Activated T-cell treated with anti-CD3 and anti-CD28 coated beads, Interleukin-2, amount 50 U/mL, for 72 hours (primary cell): ENCODE data around the gene CTSA. TPM values are rescaled to one million over a fixed set of nuclear protein-coding genes. Genes with fewer than 3 reads are reported as not detected.
"Not testable (repeated sequence)": the region's sequence is repeated elsewhere in the genome, so short reads cannot be mapped to it uniquely, and the experiment has no call there.

Source experiments
- ATAC-seq, 2 donors: fragments of 150-1000 bp; cut with Tn5 transposase; replicated peaks in 1 of 2; 2 replicates each; pipeline ENCODE4 v1.10.0; 2021; ENCODE audit warnings: moderate library complexity in 2 of 2, mild to moderate bottlenecking in 1 of 2
- DNase-seq, 2 donors: peaks; one replicate each; pipeline ENCODE4 v3.0.0; 2021 to 2022; ENCODE audit warnings: mixed read lengths in 1 of 2
- H3K27ac Mint-ChIP-seq: one replicate; pipeline ENCODE4 v1.8.0; 2022; ENCODE audit warnings: mild to moderate bottlenecking, moderate library complexity, mixed read lengths
- H3K27me3 Mint-ChIP-seq: one replicate; pipeline ENCODE4 v1.8.0; 2022; ENCODE audit warnings: low read depth, mixed read lengths
- H3K36me3 Mint-ChIP-seq, 2 donors: one replicate each; pipeline ENCODE4 v1.8.0; 2022; ENCODE audit warnings: mixed read lengths in 2 of 2, mild to moderate bottlenecking in 1 of 2; ENCODE audit not compliant: insufficient read depth in 2 of 2
- H3K4me1 Mint-ChIP-seq: one replicate; pipeline ENCODE4 v1.8.0; 2022; ENCODE audit warnings: low read depth, mixed read lengths
- H3K4me3 Mint-ChIP-seq, 2 donors: one replicate each; pipeline ENCODE4 v1.8.0; 2022; ENCODE audit warnings: mild to moderate bottlenecking in 2 of 2, mixed read lengths in 2 of 2, moderate library complexity in 2 of 2
- H3K9me3 Mint-ChIP-seq, 2 donors: one replicate each; pipeline ENCODE4 v1.8.0; 2022; ENCODE audit warnings: mixed read lengths in 2 of 2
- total RNA-seq, 2 donors: library from RNA; stranded (reverse); gene quantifications; one replicate each; pipeline ENCODE4 v1.2.3, GENCODE V29; 2022

CTSA gene
- total RNA-seq, 2 donors from 2014 or later: 37.0 to 59.1 TPM

DNA sequence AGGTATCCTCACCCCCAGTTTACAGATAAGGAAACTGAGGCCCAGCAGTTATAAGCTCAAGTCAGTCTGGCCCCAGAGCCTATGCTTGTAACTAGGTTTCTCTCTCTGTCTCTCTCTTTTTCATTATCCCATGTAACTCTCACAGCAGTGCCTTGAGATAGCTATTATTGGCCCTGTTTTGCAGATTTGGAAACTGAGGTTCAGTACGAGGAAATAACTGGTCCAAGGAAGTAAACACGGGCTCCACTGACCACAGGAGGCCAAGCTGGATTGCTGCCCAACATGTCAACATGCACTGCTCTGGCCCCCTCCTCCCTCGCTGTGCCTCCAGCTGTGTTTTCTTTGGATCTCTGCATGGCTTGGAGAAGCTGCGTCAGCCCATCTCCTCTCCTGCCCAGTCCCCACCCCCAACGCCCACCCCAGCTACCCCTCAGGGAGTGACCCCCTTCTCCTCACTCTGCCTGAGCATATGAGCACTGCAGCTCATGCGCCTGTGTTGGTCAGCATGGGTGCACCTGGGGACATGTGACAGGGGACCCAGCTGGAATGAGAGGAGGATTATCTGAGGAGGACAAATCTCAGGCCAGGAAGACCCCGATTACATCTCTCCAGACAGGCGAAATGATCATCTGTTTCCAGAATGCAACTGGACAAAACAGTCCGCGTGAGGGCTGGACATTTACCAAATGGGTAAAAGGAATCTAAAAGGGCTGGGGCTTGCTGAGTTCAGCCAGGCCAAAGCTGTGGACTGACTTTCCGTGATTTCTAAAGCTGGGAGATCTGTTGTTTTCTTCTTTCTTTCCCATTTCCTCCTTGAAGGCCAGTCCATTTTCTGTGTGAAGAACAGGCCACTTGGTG, 28.6 kb downstream of the CTSA start:
- peaks cover 19% of the 10 kb centered on the region for H3K27me3 Mint-ChIP-seq
- H3K36me3 Mint-ChIP-seq: no peaks in the 10 kb centered on the region
- H3K9me3 Mint-ChIP-seq: no peaks in the 10 kb centered on the region
- ATAC-seq (no peak), DNase-seq (no peak)
- no peak overlapping the region for H3K27ac Mint-ChIP-seq
- H3K4me3 Mint-ChIP-seq: no peak overlapping the region
- H3K4me1 Mint-ChIP-seq: peaks cover 12% of the 10 kb centered on the region

DNA sequence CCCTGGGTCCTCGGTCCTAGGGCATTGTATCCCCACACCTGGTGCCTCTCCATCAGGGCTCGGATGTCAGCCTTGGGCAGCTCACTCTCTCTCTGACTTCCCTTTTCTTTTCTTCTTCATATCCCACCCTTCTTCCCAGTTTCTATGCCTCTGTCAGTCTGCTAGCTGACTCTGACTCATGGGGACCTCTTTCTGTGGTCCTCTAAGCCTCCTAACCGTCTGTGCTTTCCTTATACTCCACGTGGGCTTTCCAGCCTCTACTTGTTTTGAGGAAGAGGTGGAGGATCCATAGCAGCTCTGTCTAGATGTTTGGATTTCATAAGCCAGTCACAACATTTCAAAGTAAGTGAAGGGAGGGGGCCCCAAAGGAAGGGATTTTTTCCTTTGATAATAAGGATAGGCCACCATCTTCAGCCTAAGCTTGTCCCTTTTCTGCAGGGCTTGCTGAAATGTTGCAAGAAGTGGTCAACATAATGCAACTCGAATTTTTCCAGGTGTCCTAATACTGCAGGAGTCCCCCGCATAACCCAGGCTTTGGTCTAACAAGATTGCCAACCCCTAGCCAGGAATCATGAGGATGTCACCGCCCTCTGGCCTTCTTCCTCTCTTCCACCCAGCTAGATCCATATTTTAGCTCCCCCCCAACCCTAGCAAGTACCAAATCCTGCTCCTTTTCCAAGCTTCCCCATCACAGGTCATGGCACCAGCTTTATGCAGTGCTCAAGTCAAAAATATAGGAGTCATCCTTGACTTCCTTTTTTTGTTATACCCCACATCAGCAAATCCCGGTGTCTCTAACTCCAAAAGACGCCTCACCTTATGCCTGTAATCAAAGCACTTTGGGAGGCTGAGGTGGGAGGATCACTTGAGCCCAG, 29.6 kb downstream of the CTSA start:
- Mint-ChIP-seq H3K4me1 (peaks cover 12% of the 10 kb centered on the region), H3K36me3 (no peaks in the 10 kb centered on the region), H3K9me3 (no peaks in the 10 kb centered on the region), H3K27me3 (peaks cover 17% of the 10 kb centered on the region), H3K4me3 (no peak overlapping the region), H3K27ac (no peak overlapping the region)
- no peak for ATAC-seq
- no peak for DNase-seq

DNA sequence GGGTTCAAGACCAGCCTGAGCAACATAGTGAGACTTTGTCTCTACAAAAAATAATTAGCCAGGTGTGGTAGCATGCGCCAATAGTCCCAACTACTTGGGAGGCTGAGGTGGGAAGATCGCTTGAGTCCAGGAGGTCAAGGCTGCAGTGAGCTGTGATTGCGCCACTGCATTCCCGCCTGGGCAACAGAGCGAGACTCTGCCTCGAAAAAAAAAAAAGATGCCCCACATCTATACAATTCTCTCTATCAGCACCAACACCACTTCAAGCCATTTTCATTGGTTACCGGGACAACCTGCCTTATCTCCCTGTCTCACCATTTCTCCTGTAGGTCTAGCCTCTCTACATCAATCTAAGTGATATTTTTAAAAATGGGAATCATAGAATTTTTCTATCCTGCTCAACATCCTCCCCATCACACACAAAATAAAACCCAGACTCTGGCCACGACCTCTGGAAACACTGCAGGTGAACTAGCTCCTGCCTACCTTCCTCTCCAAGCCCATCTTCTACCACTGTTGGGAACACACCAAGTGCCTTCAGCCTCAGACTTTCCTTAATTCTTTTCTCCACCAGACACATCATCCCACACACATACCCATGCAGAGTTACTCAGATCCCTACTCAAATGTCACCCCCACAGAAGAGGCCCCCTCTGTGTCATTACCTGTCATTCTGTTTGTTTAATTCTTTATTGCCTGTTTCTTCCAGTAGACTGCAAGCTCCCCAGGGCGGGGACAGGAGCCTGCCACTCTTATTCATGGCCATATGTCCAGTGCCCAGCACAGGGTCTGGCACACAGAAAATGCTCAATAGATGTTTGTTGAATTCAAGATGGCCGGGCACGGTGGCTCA, 30.4 kb downstream of the CTSA start:
- Mint-ChIP-seq H3K27ac (no peak overlapping the region), H3K36me3 (no peaks in the 10 kb centered on the region), H3K9me3 (no peaks in the 10 kb centered on the region), H3K27me3 (peaks cover 11% of the 10 kb centered on the region), H3K4me1 (peaks cover 12% of the 10 kb centered on the region), H3K4me3 (no peak overlapping the region)
- ATAC-seq: peak; percentile 40 to 57
- no peak for DNase-seq

DNA sequence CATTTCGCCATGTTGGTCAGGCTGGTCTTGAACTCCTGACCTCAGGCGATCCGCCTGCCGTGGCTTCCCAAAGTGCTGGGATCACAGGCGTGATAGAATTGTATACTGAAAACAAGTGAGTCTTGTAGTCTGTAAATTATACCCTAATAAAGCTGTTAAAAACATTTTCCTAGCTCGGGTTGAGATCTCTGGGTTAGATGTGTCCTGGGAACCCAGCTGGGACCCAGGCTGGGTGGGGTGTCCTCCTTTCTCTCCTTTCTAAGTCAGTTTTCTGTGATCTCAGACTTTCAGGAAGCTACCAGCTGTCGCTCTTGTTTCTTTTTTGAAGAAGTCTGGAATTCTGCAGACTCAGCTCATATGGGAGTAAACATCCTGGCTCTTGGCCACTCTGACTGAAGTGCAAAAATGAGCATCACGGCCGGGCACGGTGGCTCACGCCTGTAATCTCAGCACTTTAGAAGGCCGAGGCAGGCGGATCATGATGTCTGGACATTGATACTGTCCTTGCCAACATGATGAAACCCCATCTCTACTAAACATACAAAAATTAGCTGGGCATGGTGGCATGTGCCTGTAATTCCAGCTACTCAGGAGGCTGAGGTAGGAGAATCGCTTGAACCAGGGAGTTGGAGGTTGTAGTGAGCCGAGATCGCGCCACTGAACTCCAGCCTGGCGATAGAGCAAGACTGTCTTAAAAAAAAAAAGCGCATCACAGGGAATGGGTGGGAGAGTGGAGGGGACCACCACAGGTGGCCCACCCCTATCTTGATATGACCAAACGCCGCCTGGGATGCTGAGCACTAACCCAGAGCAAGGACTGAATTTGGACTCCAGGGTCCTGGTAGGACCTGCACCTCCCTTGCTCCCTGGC, 33.5 kb downstream of the CTSA start:
- no peak overlapping the region for H3K4me3 Mint-ChIP-seq
- H3K27me3 Mint-ChIP-seq: peaks cover 11% of the 10 kb centered on the region
- peaks cover 12% of the 10 kb centered on the region for H3K4me1 Mint-ChIP-seq
- H3K36me3 Mint-ChIP-seq: no peaks in the 10 kb centered on the region
- no peaks in the 10 kb centered on the region for H3K9me3 Mint-ChIP-seq
- no peak overlapping the region for H3K27ac Mint-ChIP-seq
- DNase-seq: no peak
- ATAC-seq: no peak

DNA sequence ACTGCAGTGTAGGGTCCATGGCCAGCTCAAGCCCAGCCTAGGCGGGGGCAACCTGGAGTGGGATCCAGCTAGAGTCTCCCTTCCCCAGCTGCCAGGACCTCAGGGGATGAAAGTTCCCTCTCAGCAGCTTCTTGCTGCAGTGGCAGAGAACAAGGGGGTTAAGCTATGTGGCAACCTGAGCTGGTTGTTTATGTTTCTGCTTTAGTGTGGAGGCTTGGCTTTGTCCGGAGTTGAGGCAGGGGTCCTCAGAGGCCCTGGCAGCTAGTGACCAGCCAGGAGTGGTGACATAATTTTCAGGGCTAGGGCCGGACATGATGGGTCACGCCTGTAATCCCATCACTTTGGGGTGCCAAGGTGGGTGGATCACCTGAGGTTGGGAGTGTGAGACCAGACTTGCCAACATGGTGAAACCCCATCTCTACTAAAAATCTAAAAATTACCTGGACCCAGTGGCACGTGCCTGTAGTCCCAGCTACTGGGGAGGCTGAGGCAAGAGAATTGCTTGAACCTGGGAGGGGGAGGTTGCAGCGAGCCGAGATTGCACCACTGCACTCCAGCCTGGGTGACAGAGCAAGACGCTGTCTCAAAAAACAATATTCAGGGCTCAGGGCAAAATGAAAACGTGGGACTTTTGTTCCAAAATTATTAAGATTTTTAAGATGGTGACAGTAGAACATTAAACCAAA, 34.8 kb downstream of the CTSA start:
- no peaks in the 10 kb centered on the region for H3K9me3 Mint-ChIP-seq
- H3K27me3 Mint-ChIP-seq: peaks cover 3% of the 10 kb centered on the region
- H3K27ac Mint-ChIP-seq: no peak overlapping the region
- H3K4me1 Mint-ChIP-seq: peaks cover 12% of the 10 kb centered on the region
- no peaks in the 10 kb centered on the region for H3K36me3 Mint-ChIP-seq
- no peak overlapping the region for H3K4me3 Mint-ChIP-seq
- ATAC-seq (no peak), DNase-seq (no peak)

DNA sequence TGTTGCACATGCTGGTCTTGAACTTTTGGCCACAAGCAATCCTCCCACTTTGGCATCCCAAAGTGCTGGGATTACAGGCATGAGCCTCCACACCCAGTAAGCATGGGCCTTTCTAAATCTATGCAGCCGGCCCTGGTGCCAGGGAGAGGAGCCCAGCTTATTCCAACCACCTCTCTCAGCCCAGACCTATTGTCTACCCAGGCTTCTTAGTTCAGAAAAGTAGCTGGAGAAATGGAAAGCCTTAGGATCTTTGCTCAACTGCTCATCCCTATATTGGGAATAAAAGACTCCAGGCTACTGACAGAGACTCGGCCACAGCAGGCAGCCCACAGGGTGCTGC, 35.6 kb downstream of the CTSA start:
- no peak for DNase-seq
- Mint-ChIP-seq H3K27ac (no peak overlapping the region), H3K9me3 (no peaks in the 10 kb centered on the region), H3K36me3 (no peaks in the 10 kb centered on the region), H3K27me3 (no peaks in the 10 kb centered on the region), H3K4me1 (peaks cover 9% of the 10 kb centered on the region), H3K4me3 (no peak overlapping the region)
- ATAC-seq: no peak

DNA sequence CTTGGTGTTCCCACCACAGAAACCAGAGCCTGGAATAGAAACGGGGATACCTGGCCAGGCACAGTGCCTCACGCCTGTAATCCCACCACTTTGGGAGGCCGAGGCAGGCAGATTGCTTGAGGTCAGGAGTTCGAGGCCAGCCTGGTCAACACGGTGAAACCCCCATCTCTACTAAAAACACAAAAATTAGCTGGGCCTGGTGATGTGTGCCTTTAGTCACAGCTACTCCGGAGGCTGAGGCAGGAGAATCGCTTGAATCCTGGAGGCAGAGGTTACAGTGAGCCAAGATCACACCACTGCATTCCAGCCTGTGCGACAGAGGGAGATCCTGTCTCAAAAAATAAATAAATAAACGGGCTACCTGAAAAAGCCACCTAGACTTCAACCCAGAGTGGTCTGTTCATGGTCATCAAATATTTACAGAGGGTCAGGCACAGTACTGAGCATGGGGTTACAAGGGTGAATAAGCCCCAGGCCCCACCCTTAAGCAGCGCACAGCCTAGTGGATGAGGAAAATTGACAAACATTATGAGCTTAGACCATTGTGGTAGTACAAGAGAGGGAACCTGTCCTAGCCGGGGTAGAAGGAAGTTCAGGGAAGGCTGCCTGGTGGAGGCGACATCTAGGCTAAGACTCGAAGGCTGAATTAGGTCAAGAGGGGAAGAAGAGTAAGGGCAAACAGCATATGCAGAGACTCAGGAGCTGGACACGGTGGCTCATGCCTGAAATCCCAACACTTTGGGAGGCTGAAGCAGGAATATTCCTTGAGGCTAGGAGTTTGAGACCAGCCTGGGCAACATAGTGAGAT, 36.1 kb downstream of the CTSA start:
- Mint-ChIP-seq H3K27me3 (no peaks in the 10 kb centered on the region), H3K36me3 (no peaks in the 10 kb centered on the region), H3K9me3 (no peaks in the 10 kb centered on the region), H3K4me3 (no peak overlapping the region), H3K27ac (no peak overlapping the region), H3K4me1 (peaks cover 5% of the 10 kb centered on the region)
- ATAC-seq (no peak), DNase-seq (no peak)

DNA sequence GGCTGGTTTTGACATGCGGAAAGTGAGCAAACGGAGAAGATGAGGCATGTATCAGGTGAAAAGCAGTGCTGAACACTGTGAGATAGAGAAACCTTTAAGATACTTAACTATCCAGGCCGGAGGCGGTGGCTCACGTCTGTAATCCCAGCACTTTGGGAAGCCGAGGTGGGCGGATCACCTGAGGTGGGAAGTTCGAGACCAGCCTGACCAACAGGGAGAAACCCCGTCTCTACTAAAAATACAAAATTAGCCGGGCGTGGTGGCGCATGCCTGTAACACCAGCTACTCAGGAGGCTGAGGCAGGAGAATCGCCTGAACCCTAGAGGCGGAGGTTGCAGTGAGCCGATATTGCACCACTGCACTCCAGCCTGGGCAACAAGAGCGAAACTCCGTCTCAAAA, 40.5 kb downstream of the CTSA start:
- H3K4me3 Mint-ChIP-seq, DNase-seq, H3K27ac Mint-ChIP-seq, H3K36me3 Mint-ChIP-seq, H3K27me3 Mint-ChIP-seq, ATAC-seq, H3K9me3 Mint-ChIP-seq: not testable (repeated sequence)
- H3K4me1 Mint-ChIP-seq: peaks cover 15% of the 10 kb centered on the region

DNA sequence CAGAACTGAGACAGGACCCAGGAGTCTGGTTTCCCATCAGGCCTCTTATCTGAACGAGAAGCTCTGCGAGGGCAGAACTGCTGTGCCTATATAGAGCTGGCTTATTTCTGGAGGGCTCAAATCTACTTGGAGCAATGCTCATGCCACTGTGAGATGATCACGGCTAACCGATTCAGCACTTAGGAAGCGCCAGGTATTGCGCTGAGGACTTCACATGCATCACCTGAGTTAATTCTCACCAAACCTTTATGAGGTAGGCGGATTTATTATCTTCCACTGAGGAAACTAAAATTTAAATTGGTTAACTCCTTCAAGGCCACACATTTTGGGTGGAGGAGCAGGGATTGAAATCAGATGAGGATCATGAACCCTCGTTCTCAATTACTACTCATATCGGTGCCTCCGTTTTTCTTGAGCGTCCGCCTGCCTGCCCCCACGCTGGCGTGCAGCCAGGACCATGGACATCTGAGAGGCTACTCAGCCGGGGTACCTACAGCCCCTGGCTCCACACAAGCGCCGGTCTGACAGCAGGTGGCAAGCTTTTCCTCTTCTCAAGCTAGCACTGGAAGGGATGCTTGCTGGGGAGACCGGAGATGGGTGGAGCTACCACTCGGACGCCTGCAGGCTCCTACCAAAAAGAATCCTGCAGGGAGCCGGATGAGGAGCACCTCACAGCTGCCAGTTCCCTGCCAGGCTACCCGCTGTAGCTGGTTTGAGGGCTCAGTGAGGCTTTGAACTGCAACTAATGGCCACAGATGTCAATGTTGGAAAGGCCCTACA, 42.3 kb downstream of the CTSA start:
- Mint-ChIP-seq H3K4me3 (peak overlapping the region; percentile 96 to 99), H3K27me3 (no peaks in the 10 kb centered on the region), H3K36me3 (peaks cover 2 to 7% of the 10 kb centered on the region in 2 donors), H3K27ac (peak overlapping the region; percentile 94), H3K4me1 (peaks cover 31% of the 10 kb centered on the region), H3K9me3 (no peaks in the 10 kb centered on the region)
- peak; percentile 65 to 68 for DNase-seq
- ATAC-seq: peak; percentile 4 to 32

DNA sequence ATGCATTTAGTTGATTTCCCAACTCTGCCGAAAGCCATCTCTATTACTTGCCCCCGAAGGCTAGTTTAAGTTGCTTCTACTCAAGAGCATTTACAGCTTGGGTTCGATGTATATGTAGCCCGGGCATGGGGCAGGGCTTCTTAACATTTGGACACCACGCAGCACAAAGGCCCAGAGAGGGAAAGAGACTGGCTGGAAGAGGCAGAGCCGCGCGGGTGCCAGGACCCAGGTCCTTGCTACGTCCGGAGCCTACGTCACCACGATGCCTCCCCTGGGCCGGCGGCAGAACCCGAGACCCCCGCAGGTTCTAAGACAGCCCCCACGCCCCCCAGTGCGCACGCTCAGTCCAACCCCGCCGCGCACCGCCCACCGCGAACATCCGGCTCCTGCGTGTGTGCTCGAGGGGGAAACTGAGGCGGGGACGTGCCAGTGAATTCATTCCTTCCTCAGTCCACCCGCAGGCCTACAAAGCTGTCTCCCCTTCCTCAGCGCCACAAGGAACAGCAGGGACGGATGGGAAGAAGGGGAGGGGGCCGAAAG, 43.0 kb downstream of the CTSA start:
- Mint-ChIP-seq H3K27me3 (no peaks in the 10 kb centered on the region), H3K4me3 (peak overlapping the region; percentile 96 to 99), H3K27ac (peak overlapping the region; percentile 94), H3K4me1 (peaks cover 34% of the 10 kb centered on the region), H3K36me3 (peaks cover 2 to 10% of the 10 kb centered on the region in 2 donors), H3K9me3 (no peaks in the 10 kb centered on the region)
- peak; percentile 60 to 67 for DNase-seq
- ATAC-seq: peak; percentile 18 to 23
